HCT116 (cell line): Measurements from ENCODE around the gene ZNF576. TPM values are rescaled to one million over a fixed set of nuclear protein-coding genes. Genes with fewer than 3 reads are reported as not detected.

Experiments
- ATAC-seq: fragments of 200-7000 bp; cut with Tn5 transposase; 2 replicates; pipeline ENCODE4 v1.9.1; 2020; ENCODE audit warnings: mild to moderate bottlenecking, moderate library complexity
- BruUV-seq: library from RNA; stranded (reverse); fragments of 400-500 nt; replicated peaks from 2 replicates; lab custom pipeline; 2021; lab: Mats Ljungman, UMichigan
- CTCF ChIA-PET: fragments of 300-600 bp; sonication (Branson Sonifier 250); formaldehyde crosslinking; loops from one replicate; lab custom pipeline; 2021; ENCODE audit warnings: antibody characterized with exemption; lab: Charles Lee
- POLR2A ChIA-PET: fragments of 300-600, 350-600 bp; sonication (Branson Sonifier 250); formaldehyde crosslinking; loops from one replicate; lab custom pipeline; 2021; ENCODE audit warnings: antibody characterized with exemption; lab: Charles Lee
- RAD21 ChIA-PET, 2 experiments: fragments of 300-600 bp; sonication (Branson Sonifier 250); formaldehyde crosslinking; loops; one replicate each; lab custom pipeline; 2023; ENCODE audit warnings: low total read pairs in 2 of 2; ENCODE audit not compliant: uncharacterized antibody in 2 of 2, unreplicated experiment in 2 of 2, low non-redundant PET in 1 of 2; lab: Charles Lee
- DNase-seq: peaks from one replicate; pipeline ENCODE4 v3.0.0-alpha.2; 2010; ENCODE audit warnings: low read depth, low spot score
- H2AFZ ChIP-seq: fragments of 200-600 bp; shearing (Covaris generic), sonication (generic); 2 replicates; pipeline ENCODE4 v1.6.1; 2017; ENCODE audit warnings: low read depth, mixed run types, mixed read lengths, antibody characterized with exemption, low read length; ENCODE audit not compliant: poor library complexity, severe bottlenecking
- H3K27ac ChIP-seq: 2 replicates; pipeline ENCODE4 v1.5.1; 2012; ENCODE audit warnings: low read depth, low read length
- H3K27me3 ChIP-seq: fragments of 200-600 bp; sonication (generic); 2 replicates; pipeline ENCODE4 v1.6.1; 2016; ENCODE audit warnings: mixed run types, low read length, mixed read lengths; ENCODE audit not compliant: insufficient read depth
- H3K36me3 ChIP-seq, 2 experiments: fragments of 200-500 bp in 1 of 2; fragments of 200-600 bp in 1 of 2; sonication (Bioruptor generic) in 1 of 2; sonication (generic) in 1 of 2; 2 replicates each; pipeline versions ENCODE4 v1.5.1 to v1.6.1; 2014 to 2016; ENCODE audit warnings: low read length in 2 of 2, inconsistent platforms in 1 of 2, mixed read lengths in 1 of 2, mixed run types in 1 of 2; ENCODE audit not compliant: insufficient read depth in 2 of 2, control insufficient read depth in 1 of 2
- H3K4me1 ChIP-seq, 2 experiments: fragments of 200-600 bp in 1 of 2; sonication (generic) in 1 of 2; 2 replicates each; pipeline versions ENCODE4 v1.5.1 to v1.6.1; 2012 to 2017; ENCODE audit warnings: low read length in 2 of 2, inconsistent platforms in 1 of 2, mild to moderate bottlenecking in 1 of 2, mixed read lengths in 1 of 2, mixed run types in 1 of 2, moderate library complexity in 1 of 2; ENCODE audit not compliant: insufficient read depth in 2 of 2, control insufficient read depth in 1 of 2
- H3K4me2 ChIP-seq: fragments of 200-600 bp; sonication (generic); 2 replicates; pipeline ENCODE4 v1.6.1; 2017; ENCODE audit warnings: mixed run types, low read length, mixed read lengths
- H3K4me3 ChIP-seq, 2 experiments: fragments of 200-600 bp in 1 of 2; sonication (generic) in 1 of 2; replicated peaks in 1 of 2; 2 replicates each; pipeline ENCODE4 v1.5.1; 2011 to 2016; ENCODE audit warnings: low read length in 2 of 2, control low read depth in 1 of 2, low read depth in 1 of 2, mild to moderate bottlenecking in 1 of 2, mixed read lengths in 1 of 2, mixed run types in 1 of 2
- H3K79me2 ChIP-seq: fragments of 200-600 bp; sonication (generic); 2 replicates; pipeline ENCODE4 v1.6.1; 2017; ENCODE audit warnings: mild to moderate bottlenecking, mixed run types, low read length, moderate library complexity, mixed read lengths; ENCODE audit not compliant: insufficient read depth
- H3K9ac ChIP-seq: fragments of 200-600 bp; sonication (generic); 2 replicates; pipeline ENCODE4 v1.6.1; 2016; ENCODE audit warnings: low read length, mixed read lengths
- H3K9me2 ChIP-seq: fragments of 200-600 bp; sonication (generic), shearing (Covaris generic); 2 replicates; pipeline ENCODE4 v1.6.1; 2017; ENCODE audit warnings: mixed run types, mild to moderate bottlenecking, moderate library complexity; ENCODE audit not compliant: insufficient read depth
- H3K9me3 ChIP-seq, 2 experiments: fragments of 200-500 bp in 1 of 2; fragments of 200-600 bp in 1 of 2; sonication (Bioruptor generic) in 1 of 2; sonication (generic) in 1 of 2; 2 replicates each; pipeline ENCODE4 v1.6.1; 2014 to 2017; ENCODE audit warnings: low read length in 2 of 2, mixed read lengths in 2 of 2, inconsistent platforms in 1 of 2, low read depth in 1 of 2, mild to moderate bottlenecking in 1 of 2, mixed run types in 1 of 2, moderate library complexity in 1 of 2; ENCODE audit not compliant: control insufficient read depth in 1 of 2, insufficient read depth in 1 of 2
- H4K20me1 ChIP-seq: fragments of 200-600 bp; sonication (generic), shearing (Covaris generic); 2 replicates; pipeline ENCODE4 v1.6.1; 2017; ENCODE audit warnings: mixed run types, mild to moderate bottlenecking, moderate library complexity; ENCODE audit not compliant: insufficient read depth
- CBX3 ChIP-seq: IDR thresholded peaks from 2 replicates; pipeline ENCODE4 v1.6.1; 2012; ENCODE audit warnings: low read depth
- CEBPB ChIP-seq: IDR thresholded peaks from 2 replicates; pipeline ENCODE4 v1.6.1; 2012; ENCODE audit warnings: low read depth
- EGR1 ChIP-seq: IDR thresholded peaks from 2 replicates; pipeline ENCODE4 v1.6.1; 2012; ENCODE audit warnings: low read depth
- ELF1 ChIP-seq: IDR thresholded peaks from 2 replicates; pipeline ENCODE4 v1.6.1; 2012; ENCODE audit warnings: low read depth, borderline replicate concordance
- MAX ChIP-seq: IDR thresholded peaks from 2 replicates; pipeline ENCODE4 v1.6.1; 2012
- POLR2AphosphoS5 ChIP-seq: IDR thresholded peaks from 2 replicates; pipeline ENCODE4 v1.6.1; 2011; ENCODE audit warnings: mild to moderate bottlenecking, low read depth, low read length, moderate library complexity
- SIN3A ChIP-seq: IDR thresholded peaks from 2 replicates; pipeline ENCODE4 v1.6.1; 2012; ENCODE audit warnings: low read depth
- SRF ChIP-seq: IDR thresholded peaks from 2 replicates; pipeline ENCODE4 v1.6.1; 2012; ENCODE audit warnings: low read depth
- YY1 ChIP-seq: IDR thresholded peaks from 2 replicates; pipeline ENCODE4 v1.6.1; 2011; ENCODE audit warnings: low read length, low read depth, moderate library complexity, mild to moderate bottlenecking; ENCODE audit not compliant: insufficient replicate concordance; ENCODE audit errors: extremely low read depth
- ZBTB33 ChIP-seq: IDR thresholded peaks from 2 replicates; pipeline ENCODE4 v1.6.1; 2011; ENCODE audit warnings: mild to moderate bottlenecking, low read length, moderate library complexity; ENCODE audit not compliant: insufficient replicate concordance; ENCODE audit errors: extremely low read depth
- ZFX ChIP-seq: fragments of 450-650 bp; IDR thresholded peaks from 2 replicates; pipeline ENCODE4 v1.6.1; 2017
- ZNF274 ChIP-seq: fragments of 200-500 bp; sonication (Bioruptor generic); IDR thresholded peaks from 2 replicates; pipeline ENCODE4 v1.6.1; 2014; ENCODE audit warnings: mild to moderate bottlenecking, low read depth, low read length, inconsistent platforms
- intact Hi-C: fragments of 100-400 bp; cut with micrococcal nuclease; formaldehyde crosslinking; loops from 2 replicates; pipeline ENCODE4 v1.10.0; 2022
- total RNA-seq: library from RNA; stranded (reverse); gene quantifications from one replicate; pipeline ENCODE4 v1.2.1, GENCODE V29; 2021; ENCODE audit not compliant: unreplicated experiment

The ZNF576 gene
- total RNA-seq, 1 experiment from 2014 or later = 11.2 TPM

GRCh38 chr19:43581467-43581866 lies 14.9 kb upstream of the ZNF576 start:
- H3K9me2 ChIP-seq = no peaks in the 10 kb centered on the region
- H3K79me2 ChIP-seq = no peaks in the 10 kb centered on the region
- intact Hi-C loops = no loop called here
- no peak overlapping the region for H2AFZ ChIP-seq
- H3K9ac ChIP-seq = no peak overlapping the region
- no peaks in the 10 kb centered on the region for H3K9me3 ChIP-seq
- DNase-seq (no peak), ATAC-seq (no peak)
- H3K36me3 ChIP-seq = no peaks in the 10 kb centered on the region
- no TSS peak for BruUV-seq
- CTCF ChIA-PET = no interaction called here
- TF ChIP-seq YY1 (no peak), ZBTB33 (no peak), ELF1 (no peak), MAX (no peak), POLR2AphosphoS5 (no peak), CEBPB (no peak), ZFX (no peak), SIN3A (no peak)
- TF ChIP-seq, all 23 proteins: peak for 0
- H3K4me3 ChIP-seq = no peak overlapping the region
- H3K4me1 ChIP-seq = peaks cover 0 to 5% of the 10 kb centered on the region in 2 experiments; a peak in 1 of 4 replicates
- no peak overlapping the region for H3K4me2 ChIP-seq
- ChIA-PET RAD21 (no interaction called here), POLR2A (no interaction called here)
- no peaks in the 10 kb centered on the region for H3K27me3 ChIP-seq
- H3K27ac ChIP-seq = no peak overlapping the region
- no peaks in the 10 kb centered on the region for H4K20me1 ChIP-seq

DNA sequence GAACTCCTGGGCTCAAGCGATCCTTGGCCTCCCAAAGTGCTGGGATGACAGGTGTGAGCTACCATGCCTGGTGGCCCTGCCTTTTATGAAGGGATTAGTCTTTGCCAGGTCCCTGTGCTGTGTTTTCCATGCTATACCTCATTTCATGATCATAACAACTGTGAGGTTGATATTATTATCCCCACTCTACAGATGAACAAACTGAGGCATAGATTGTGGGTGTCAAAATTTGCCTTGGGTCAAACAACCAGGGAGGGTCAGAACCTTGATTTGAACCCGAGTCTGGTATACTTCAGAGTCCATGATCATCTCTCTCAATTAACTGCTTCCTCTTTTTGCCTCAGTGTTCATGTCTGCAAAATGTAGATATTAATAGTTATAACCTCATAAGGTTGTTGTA lies 13.9 kb upstream of the ZNF576 start:
- Histone ChIP-seq H3K4me3 (no peak overlapping the region), H2AFZ (no peak overlapping the region), H3K9me3 (no peaks in the 10 kb centered on the region), H3K4me1 (peaks cover 0 to 4% of the 10 kb centered on the region in 2 experiments; a peak in 1 of 4 replicates), H3K79me2 (no peaks in the 10 kb centered on the region), H3K9me2 (no peaks in the 10 kb centered on the region), H3K36me3 (no peaks in the 10 kb centered on the region), H3K4me2 (no peak overlapping the region), H3K27me3 (no peaks in the 10 kb centered on the region), H4K20me1 (no peaks in the 10 kb centered on the region), H3K27ac (no peak overlapping the region), H3K9ac (no peak overlapping the region)
- no peak for ATAC-seq
- RAD21 ChIA-PET = no interaction called here
- no TSS peak for BruUV-seq
- intact Hi-C loops = no loop called here
- DNase-seq = no peak
- CTCF ChIA-PET = interaction anchor here (1.0 kb wide), 1 partner anchor 14 kb away, joined by 3 read pairs; the partner anchor contains the start of genes IRGQ and ZNF576
- TF ChIP-seq SIN3A (no peak), EGR1 (no peak), CBX3 (no peak), MAX (no peak), ZNF274 (no peak), SRF (no peak)
- POLR2A ChIA-PET = no interaction called here
